Ureter (tissue), 1 donor: ENCODE results near the gene OR4A16. TPM values are rescaled to one million over a fixed set of nuclear protein-coding genes. Genes with fewer than 3 reads are reported as not detected.

Experiments
- DNase-seq: peaks from one replicate; pipeline ENCODE4 v3.0.0-alpha.2; 2020; ENCODE audit warnings: low spot score
- total RNA-seq: library from RNA; stranded (reverse); gene quantifications from one replicate; pipeline ENCODE4 v1.2.4, GENCODE V29; 2023
- donor health status: DM: yes; HTN: yes; CAD: no.

The OR4A16 gene
- not detected for total RNA-seq

GRCh38 chr11:55342901-55343300 is at the start of gene OR4A16:
Gene OR4A16, plus strand, starts transcription at chr11:55343201. Its CDS starts 0 bp downstream, at chr11:55343201.
- DNase-seq: no peak

GRCh38 chr11:55324500-55324899 is 18.5 kb upstream of the OR4A16 start:
- DNase-seq: no peak

- no peak for DNase-seq
Measured at GRCh38 chr11:55345306-55345705, 2.3 kb downstream of the OR4A16 start.

DNA sequence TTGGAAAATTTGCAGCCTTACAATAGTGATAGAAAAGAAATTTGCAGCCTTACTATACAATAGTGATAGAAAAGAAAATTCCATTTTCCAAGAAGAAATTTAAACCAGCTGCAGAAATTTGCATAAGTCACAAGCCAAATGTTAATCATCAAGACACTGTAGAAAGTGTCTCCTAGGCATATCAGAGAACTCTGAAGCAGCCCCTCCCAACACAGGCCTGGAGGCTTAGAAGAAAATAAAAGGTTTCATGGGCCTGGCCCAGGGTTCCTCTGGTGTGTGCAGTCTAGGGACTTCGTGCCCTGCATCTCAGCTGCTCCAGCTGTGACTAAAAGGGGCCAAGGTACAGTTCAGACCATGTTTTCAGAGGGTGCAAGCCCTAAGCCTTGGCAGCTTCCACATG is 6.0 kb downstream of the OR4A16 start:
- DNase-seq: no peak

- no peak for DNase-seq
Measured at GRCh38 chr11:55357560-55358184, 14.7 kb downstream of the OR4A16 start.

DNA sequence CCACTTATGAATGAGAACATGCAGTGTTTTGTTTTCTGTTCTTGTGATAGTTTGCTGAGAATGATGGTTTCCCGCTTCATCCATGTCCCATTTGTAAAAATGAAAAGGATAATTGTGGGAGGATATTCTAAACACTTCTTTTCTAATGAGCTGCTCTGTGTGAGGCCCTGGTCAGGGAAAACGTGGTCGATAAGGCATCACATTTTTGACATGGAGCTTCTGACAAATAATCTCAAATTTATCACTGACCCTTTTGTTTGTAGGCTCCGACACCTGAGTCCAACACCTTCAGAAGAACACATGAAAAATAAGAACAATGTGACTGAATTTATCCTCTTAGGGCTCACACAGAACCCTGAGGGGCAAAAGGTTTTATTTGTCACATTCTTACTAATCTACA is 24.7 kb downstream of the OR4A16 start, which contains the start of gene OR4A15:
Gene OR4A15, plus strand, starts transcription at position 301 of the 400 bp plus-strand sequence. Its CDS starts 0 bp downstream, at position 301.
- no peak for DNase-seq

Other genes starting within 250 kb of the OR4A16 start
- not detected for gene TRIM48, start 81.0 kb upstream of the OR4A16 start, total RNA-seq
- gene OR4A15, start 24.8 kb downstream of the OR4A16 start, total RNA-seq: not detected
- not detected for gene OR4C15, start 211.3 kb downstream of the OR4A16 start, total RNA-seq
- not detected for gene OR4C16, start 228.9 kb downstream of the OR4A16 start, total RNA-seq